Cardiac septum (tissue), 1 donor: ENCODE results near the gene ELFN1. TPM values are rescaled to one million over a fixed set of nuclear protein-coding genes. Genes with fewer than 3 reads are reported as not detected.
A peak's percentile ranks its signal among the peaks of the same experiment; 100 is the strongest.

ENCODE experiments used
- DNase-seq: peaks from one replicate; pipeline ENCODE4 v3.0.0-alpha.2; 2020; ENCODE audit warnings: low spot score
- intact Hi-C: fragments of 100-400 bp; cut with DNase I; formaldehyde crosslinking; loops from one replicate; pipeline ENCODE4 v1.14.0; 2022
- total RNA-seq: library from RNA; stranded (reverse); fragmentation: NEBNext Ultra II Directional; extraction: Animal tissue kit (Norgen Biotek cat#: 25700); gene quantifications from one replicate; pipeline ENCODE4 v1.2.1, GENCODE V29; 2021
- donor health status: DM: no; HTN: no; CAD: no.

The ELFN1 gene
- total RNA-seq, 1 donor from 2014 or later = 7.4 TPM

DNA sequence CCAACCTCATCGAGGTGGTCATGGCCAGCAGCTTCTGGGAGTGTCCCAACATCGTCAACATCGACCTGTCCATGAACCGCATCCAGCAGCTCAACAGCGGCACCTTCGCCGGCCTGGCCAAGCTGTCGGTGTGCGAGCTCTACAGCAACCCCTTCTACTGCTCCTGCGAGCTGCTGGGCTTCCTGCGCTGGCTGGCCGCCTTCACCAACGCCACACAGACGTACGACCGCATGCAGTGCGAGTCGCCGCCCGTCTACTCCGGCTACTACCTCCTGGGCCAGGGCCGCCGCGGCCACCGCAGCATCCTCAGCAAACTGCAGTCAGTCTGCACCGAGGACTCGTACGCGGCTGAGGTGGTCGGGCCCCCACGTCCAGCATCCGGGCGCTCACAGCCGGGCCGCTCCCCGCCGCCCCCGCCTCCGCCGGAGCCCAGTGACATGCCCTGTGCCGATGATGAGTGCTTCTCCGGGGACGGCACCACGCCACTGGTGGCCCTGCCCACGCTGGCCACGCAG is 75.0 kb downstream of the ELFN1 start:
- no peak for DNase-seq
- intact Hi-C loops = no loop called here

DNA sequence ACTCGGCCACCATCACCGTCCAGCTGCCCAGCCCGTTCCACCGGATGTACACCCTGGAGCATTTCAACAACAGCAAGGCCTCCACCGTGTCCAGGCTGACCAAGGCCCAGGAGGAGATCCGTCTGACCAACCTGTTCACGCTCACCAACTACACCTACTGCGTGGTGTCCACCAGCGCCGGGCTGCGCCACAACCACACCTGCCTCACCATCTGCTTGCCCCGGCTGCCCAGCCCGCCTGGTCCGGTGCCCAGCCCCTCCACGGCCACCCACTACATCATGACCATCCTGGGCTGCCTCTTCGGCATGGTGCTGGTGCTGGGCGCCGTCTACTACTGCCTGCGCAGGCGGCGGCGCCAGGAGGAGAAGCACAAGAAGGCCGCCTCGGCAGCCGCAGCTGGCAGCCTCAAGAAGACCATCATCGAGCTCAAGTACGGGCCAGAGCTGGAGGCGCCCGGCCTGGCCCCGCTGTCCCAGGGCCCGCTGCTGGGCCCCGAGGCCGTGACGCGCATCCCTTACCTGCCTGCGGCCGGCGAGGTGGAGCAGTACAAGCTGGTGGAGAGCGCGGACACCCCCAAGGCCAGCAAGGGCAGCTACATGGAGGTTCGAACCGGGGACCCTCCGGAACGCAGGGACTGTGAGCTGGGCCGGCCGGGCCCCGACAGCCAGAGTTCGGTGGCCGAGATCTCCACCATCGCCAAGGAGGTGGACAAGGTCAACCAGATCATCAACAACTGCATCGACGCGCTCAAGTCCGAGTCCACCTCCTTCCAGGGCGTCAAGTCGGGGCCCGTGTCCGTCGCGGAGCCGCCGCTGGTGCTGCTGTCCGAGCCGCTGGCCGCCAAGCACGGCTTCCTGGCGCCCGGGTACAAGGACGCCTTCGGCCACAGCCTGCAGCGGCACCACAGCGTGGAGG is 75.8 kb downstream of the ELFN1 start:
- DNase-seq = no peak
- intact Hi-C loops = no loop called here

DNA sequence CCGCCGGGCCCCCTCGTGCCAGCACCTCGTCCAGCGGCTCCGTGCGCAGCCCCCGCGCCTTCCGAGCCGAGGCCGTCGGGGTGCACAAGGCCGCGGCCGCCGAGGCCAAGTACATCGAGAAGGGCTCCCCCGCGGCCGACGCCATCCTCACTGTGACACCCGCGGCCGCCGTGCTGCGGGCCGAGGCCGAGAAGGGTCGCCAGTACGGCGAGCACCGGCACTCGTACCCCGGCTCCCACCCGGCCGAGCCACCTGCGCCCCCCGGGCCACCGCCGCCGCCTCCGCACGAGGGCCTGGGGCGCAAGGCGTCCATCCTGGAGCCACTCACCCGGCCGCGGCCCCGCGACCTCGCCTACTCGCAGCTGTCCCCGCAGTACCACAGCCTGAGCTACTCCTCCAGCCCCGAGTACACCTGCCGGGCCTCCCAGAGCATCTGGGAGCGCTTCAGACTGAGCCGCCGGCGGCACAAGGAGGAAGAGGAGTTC is 76.5 kb downstream of the ELFN1 start:
- DNase-seq = no peak
- intact Hi-C loops = no loop called here

DNA sequence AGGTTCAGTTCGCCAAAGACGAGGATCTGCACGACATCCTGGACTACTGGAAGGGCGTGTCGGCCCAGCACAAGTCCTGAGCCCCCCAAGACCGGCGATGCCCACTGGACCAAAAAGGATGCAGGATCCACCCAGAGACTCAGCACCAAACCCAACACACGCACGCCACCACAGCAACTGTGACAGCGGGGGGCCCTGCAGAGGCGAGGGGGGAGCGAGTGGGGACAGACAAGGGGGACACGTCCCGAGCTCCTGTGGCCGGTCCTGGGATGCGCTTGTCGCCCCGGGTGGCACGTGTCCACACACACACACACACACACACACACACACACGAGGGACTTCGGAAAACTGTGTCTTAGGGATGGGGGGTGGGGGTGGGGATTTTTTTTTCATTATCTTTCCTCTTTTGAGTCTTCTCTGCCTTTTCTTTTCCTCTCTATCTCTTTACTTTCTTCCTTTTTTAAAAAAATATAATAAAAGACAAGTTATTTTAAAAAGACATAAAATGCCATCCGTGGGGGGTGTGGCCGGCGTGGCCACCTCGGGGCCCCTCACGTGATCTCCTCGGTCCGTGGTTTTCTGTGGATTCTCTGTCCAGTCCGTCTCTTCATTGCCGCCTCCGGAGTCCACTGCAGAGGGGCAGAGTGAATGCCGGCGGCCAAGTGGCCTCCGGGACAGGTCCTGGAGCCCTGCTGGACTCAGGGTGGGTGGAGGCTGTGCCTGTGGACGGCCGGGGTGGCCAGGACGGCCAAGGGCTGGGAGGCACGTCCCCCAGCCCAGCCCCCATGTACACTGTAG is 77.1 kb downstream of the ELFN1 start:
- intact Hi-C loops = no loop called here
- DNase-seq = no peak

DNA sequence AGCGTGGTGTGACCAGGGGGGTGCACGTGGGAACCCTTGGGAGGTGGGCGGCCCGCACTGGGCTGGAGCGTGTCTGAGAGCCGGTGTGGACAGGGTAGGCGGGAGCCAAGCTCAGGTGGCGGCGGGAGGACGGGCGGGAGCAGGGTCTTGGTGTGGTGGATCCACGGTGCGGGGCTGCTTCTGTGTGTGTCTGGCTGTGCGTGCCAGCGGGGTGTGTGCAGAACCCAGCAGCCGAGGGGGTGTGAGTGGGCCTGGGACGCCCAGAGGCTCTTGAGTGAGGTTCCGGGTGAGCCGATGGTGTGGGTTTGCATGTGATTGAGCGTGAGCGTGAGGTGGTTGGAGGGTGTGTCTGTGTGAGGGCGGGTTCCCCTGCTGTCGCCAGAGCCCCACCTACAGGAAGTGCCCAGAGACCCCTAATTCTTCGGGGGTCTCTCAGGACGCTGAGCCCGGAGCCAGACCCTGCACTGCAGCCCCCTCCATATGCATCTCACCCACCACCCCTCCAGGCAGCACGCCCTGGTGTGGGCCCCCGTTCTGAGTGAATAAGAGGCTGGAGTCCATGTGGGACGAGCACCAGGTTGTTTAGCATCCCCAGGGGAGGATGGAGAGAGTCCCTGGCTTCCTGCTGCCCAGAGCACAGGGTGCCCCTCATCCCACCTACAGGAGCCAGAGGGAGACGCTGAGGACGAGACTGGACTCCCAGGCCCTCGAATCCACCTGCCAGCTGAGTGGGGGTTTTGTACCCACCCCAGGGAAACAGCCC is 78.2 kb downstream of the ELFN1 start:
- DNase-seq = no peak
- intact Hi-C loops = no loop called here

DNA sequence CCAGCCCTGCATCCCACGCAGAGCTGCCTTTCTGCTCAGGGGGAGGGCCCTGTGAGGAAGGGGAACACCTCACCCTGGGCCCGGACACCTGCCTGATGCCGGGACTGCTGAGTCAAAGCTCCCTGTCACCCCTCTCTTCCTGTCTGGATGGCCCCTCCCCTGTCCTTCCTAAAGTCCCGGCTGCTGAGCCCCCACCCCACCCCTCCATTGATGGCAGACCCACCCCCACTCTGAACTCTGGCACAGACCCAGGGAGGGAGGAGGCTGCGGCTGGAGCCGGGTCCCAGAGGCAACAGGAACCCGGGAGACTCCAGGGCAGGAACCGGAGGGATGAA is 78.7 kb downstream of the ELFN1 start:
- no peak for DNase-seq
- intact Hi-C loops = no loop called here

DNA sequence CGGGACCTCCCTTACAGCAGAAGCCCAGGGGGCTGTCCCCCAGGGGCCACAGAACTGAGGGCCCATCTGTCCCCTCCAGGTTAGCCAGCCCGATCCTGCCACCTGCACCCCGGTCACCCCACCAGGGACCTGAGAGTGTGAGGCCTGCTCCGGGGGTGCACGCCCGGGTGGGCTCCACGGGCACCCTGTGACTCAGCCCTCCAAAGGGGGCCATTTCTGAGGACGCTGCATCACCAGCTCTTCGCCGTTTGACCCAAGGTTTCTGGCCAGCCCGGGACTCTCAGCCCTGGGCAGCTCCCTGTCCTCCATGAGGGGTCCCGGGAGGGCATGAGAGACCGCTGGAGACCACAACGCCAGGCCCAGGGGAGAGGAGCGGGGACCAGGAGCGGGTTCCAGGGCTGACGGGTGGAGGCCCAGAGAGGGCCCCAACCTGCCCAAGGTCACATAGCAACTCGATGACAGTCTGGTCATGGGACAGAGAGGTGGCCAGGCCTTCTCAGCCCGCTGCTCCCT is 79.3 kb downstream of the ELFN1 start:
- no peak for DNase-seq
- intact Hi-C loops = no loop called here

DNA sequence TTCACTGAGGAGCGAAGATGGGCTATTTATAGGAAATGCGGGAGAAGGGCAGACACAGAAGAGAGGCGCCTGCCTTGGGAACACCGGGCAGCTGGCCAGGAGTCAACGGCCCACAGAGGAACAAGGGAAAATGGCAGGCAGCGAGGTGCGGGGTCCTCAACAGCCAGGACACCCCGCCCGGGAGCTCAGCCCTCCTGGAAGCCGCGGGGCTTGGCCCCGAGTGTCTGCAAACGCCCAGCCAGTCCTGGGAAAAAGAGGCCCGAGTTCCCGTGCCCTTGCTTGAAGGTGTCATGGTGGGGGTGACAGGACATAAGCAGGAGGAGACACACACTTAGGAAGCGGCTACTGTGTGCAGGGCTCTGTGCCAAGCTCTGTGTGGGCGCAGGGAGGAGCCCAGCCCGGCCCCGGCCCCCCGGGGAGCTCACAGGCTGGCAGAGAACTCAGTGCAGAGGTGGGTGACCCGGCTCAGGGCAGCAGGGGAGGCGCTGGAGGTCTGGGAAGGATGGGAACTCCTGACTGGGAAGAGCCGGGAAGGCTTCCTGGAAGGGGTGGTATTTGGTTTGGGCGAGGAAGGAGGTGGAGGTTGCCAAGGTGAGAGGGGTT is 79.9 kb downstream of the ELFN1 start:
- DNase-seq = no peak
- intact Hi-C loops = no loop called here

DNA sequence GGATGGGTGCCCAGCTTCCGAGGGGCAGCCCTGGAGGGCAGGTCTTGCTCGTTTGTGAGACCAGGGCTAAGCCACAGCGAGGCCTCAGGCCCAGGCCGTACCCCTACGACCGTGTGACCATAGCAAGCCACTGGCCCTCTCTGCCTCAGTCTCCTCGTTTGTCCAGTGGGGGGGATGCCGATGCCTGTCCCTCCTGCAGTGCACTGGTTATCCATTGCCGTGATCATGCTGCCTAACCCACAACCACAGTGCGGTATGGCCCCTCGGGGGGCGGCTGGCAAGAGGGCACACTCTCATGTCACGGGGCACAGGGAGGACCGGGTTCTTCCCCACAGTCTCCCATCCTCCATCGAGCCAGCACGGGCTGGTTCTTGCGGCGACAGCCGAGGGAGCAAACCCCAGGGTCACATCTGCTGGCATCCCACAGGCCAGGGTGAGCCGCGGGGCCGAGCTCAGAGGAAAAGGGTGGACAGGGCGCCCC is 80.5 kb downstream of the ELFN1 start:
- DNase-seq = no peak
- intact Hi-C loops = no loop called here

DNA sequence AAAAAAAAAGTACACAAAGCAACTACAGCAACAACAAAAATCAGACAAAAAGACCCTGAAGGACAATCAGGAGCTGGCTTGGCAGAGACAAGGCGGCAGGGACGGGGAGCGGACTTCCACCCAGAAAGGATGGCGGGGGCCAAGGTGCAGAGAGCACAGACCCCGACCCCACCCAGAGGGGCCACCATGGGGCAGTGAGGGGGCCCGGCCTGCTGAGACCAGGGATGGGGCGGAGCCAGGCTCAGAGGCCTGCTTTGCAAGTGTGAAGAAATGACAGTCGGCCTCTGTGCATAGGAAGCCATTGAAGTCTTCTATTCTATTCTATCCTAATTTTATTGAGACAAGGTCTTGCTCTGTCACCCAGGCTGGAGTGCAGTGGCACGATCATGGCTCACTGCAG is 82.0 kb downstream of the ELFN1 start:
- intact Hi-C loops = no loop called here
- peak; percentile 63 for DNase-seq

DNA sequence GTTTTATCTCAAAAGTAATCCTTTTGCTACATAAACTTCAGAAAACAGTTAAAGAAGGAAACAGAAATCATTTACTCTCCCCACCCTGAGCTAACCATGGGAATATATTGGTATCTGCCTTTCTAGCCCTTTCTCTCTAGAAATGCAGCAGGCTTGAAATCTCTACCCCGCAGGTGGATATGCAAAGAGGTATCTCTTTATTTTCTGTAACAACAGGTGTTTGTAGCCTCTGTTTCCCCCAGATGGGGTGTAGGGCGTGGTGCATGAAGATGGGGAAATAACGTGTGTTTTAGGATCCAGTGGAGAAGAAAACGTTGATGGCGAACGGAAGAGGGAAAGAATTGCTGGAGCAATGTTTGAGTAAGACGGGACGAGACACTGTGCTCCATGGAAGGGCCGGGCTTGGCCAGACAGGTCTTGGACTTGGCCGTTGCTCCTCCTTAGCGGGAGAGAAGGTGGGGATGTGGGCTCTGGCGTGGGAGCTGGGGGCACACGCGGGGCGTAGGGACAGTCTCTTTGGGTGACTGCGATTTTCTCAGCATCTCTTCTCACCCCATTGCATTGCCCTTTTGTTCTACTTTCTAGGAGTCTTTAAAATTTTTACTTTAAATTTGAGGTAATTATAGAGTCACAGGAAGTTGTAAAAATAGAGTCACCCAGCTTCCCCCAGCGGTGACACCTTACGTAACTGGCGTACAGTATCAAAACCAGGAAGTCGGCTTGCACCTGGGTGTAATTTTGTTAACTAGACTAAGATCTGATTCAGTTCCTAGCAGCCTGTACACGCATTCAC is 82.9 kb downstream of the ELFN1 start:
- intact Hi-C loops = no loop called here

DNA sequence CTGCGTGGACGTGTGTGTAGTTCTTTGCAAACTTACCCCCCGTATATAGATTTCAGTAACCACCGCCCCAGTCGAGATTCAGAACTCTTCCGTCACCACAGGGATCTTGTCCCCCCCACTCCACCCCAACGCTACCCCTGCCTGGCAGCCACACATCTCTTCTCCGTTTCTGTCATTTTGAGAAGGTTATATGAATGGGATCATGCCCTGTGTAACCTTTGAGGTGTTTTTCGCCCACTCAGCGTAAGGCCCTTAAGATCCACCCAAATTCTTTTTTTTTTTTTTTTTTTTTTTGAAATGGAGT is 83.4 kb downstream of the ELFN1 start:
- DNase-seq = no peak
- intact Hi-C loops = no loop called here

More for the DNA sequence above, 82.9 kb downstream of the ELFN1 start:
- peak; percentile 63 for DNase-seq

DNA sequence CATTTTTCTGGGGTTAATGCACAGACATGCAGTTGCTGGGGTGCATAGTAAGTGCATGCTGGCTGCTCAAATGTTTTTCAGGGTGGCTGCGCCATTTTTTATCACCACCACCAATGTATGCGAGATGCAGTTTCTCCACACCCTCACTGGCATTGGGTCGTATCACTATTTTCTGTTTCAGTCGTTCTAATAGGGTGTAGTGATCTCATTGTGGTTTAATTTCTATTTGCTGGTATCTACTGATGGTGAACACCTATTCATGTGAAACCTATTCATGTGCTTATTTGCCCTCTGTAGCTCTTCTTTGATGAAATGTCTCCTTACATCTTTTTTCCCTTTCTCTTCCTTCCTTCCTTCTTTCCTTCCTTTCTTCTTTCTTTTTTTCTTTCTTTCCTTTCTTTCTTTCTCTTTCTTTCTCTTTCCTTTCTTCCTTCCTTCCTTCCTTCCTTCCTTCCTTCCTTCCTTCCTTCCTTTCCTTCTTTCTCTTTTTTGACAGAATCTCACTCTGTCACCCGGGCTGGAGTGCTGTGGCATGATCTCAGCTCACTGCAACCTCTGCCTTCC is 84.3 kb downstream of the ELFN1 start:
- intact Hi-C loops = no loop called here
- DNase-seq = peak; percentile 47

DNA sequence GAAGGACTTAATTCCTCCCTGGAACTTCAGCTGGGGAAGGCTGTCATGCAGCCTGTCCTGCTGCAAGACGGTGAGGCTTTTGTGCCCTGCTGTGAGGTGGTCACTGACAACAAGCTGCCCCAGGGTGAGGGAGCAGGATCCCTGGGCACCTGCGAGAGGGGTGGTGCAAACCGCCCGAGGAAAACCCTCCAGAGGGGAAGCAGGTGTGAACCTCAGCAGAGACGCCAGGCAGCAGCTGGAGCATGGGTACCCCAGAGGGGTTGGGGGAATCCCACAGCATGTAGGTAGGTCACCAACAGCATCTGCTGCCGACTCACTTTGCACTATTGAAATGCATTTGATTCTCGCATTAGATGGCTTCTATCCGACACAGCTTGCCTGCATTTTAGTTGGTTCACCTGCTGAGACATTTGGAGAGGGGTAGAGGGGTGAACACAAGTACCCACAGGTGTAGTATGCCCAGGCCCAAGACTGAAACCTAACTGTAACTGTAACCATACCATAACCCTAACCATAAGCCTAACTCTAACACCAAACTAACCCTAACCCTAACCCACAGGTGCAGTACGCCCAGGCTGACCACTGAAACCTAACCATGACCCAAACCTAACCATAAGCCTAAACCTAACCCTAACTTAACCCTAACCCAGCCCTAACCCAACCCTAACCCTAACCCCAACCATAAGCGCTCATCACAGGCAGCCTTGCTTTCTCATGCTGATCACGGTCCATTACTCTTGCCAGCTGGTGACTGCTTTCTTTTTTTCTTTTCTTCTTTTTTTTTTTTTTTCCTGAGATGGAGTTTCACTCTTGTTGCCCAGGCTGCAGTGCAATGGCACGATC is 85.9 kb downstream of the ELFN1 start:
- DNase-seq = peak; percentile 36
- intact Hi-C loops = loop anchor here (5.0 kb wide), 1 partner anchor 179 kb away; no protein-coding TSS in a partner anchor

DNA sequence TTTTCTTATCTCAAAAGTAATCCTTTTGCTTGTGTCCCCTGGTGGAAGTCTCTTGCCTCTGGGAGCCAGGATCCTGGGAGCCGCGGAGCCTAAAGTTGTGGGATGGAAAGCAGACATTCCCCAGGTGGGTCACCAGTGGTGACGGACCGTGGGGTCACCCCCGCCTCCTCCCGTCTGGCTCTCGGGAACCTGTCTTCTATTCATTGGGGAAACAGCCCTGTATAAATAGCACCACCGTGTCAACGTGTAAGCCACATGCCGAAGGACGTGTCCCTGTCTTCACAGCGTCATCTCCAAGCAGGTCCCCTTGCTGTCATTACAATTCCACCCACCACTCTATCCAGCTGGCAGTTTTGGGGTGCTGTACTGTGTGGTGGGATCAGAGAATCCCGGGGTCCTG is 87.5 kb downstream of the ELFN1 start:
- no peak for DNase-seq
- intact Hi-C loops = loop anchor here (5.0 kb wide), 1 partner anchor 180 kb away; no protein-coding TSS in a partner anchor

DNA sequence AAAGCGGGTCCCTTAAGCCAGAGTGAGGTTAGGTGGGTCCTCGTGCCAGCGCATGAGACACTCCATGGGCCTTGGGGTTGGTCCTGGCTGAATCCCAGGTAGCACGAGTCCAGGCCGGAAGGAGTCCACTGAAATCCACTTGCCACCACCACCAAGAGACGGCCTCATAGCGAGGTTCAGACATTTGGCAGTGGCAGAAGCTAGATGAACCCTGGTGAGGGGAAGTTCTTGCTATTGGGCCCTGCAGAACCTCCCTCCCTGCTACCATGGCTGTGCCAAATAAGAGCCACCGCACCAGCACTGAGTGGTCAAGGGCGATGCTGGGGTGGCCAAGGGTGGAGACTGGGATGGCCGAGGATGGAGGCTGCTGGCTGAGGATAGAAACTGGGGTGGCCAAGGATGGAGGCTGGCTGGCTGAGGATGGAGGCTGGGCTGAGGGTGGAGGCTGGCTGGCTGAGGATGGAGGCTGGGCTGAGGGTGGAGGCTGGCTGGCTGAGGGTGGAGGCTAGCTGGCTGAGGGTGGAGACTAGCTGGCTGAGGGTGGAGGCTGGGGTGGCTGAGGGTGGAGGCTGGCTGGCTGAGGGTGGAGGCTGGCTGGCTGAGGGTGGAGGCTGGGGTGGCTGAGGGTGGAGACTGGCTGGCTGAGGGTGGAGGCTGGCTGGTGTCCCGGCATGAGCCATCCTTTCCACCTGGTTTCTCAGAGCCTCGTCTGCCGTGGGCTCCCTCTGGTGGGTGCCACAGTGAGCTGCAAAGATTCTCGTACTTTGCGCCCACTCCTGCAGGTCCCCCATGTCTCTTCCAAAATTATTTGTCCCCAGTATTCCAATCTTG is 88.2 kb downstream of the ELFN1 start:
- peak; percentile 80 for DNase-seq
- intact Hi-C loops = loop anchor here (2.0 to 5.0 kb wide), 2 partner anchors 93 to 181 kb away; no protein-coding TSS in a partner anchor
